GM12878 (cell line): Measurements from ENCODE around the gene KCNH4.

Source experiments
- CHD2 ChIP-seq: IDR thresholded peaks from 2 replicates; pipeline ENCODE4 v1.6.1; 2011; ENCODE audit warnings: low read depth, low read length, improper control_type of control experiment, borderline replicate concordance
- ETV6 ChIP-seq, 2 experiments: fragments of 450-650 bp in 1 of 2; IDR thresholded peaks in 1 of 2; conservative IDR thresholded peaks in 1 of 2; 2 replicates each; pipeline ENCODE4 v1.6.1; 2014; ENCODE audit warnings: antibody characterized with exemption in 1 of 2, borderline replicate concordance in 1 of 2, low read depth in 1 of 2, mild to moderate bottlenecking in 1 of 2, moderate library complexity in 1 of 2
- FOXK2 ChIP-seq: fragments of 450-650 bp; IDR thresholded peaks from 2 replicates; pipeline ENCODE4 v1.6.1; 2017; ENCODE audit warnings: mild to moderate bottlenecking, moderate library complexity
- GABPA ChIP-seq: IDR thresholded peaks from 2 replicates; pipeline ENCODE4 v1.6.1; 2014; ENCODE audit warnings: antibody characterized with exemption, low read depth, mild to moderate bottlenecking, inconsistent platforms
- KAT2A ChIP-seq: conservative IDR thresholded peaks from 2 replicates; pipeline ENCODE4 v1.6.1; 2011; ENCODE audit warnings: low read depth, low read length; ENCODE audit not compliant: control insufficient read depth
- NFYB ChIP-seq: IDR thresholded peaks from 2 replicates; pipeline ENCODE4 v1.6.1; 2011; ENCODE audit warnings: low read depth, mild to moderate bottlenecking, low read length, improper control_type of control experiment, moderate library complexity; ENCODE audit not compliant: insufficient read depth
- POLR2AphosphoS5 ChIP-seq: IDR thresholded peaks from 2 replicates; pipeline ENCODE4 v1.6.1; 2011; ENCODE audit warnings: mild to moderate bottlenecking, low read length, inconsistent platforms
- SUZ12 ChIP-seq: fragments of 200-600 bp; sonication (generic); IDR thresholded peaks from one replicate; pipeline ENCODE4 v1.6.1; 2018; ENCODE audit warnings: antibody characterized with exemption, mild to moderate bottlenecking; ENCODE audit not compliant: unreplicated experiment
- ZNF274 ChIP-seq: IDR thresholded peaks from one replicate; pipeline ENCODE4 v1.8.0; 2011; ENCODE audit not compliant: insufficient read length, insufficient read depth
- ZZZ3 ChIP-seq: IDR thresholded peaks from 2 replicates; pipeline ENCODE4 v1.6.1; 2011; ENCODE audit warnings: low read depth; ENCODE audit not compliant: control insufficient read depth, insufficient read length
- TF ChIP-seq, protein P1 (sequence below): IDR thresholded peaks from 2 replicates; pipeline ENCODE4 v1.6.1; 2012; ENCODE audit warnings: mild to moderate bottlenecking, low read depth, low read length
- TF ChIP-seq, protein P2 (sequence below), 3 experiments: IDR thresholded peaks in 2 of 3; conservative IDR thresholded peaks in 1 of 3; 2 replicates each; pipeline ENCODE4 v1.5.1; 2011; ENCODE audit warnings: low read depth in 3 of 3, low read length in 3 of 3, mild to moderate bottlenecking in 3 of 3, control low read depth in 2 of 3, moderate library complexity in 2 of 3, inconsistent platforms in 1 of 3, mixed read lengths in 1 of 3; ENCODE audit not compliant: control insufficient read depth in 2 of 3, insufficient read depth in 1 of 3; ENCODE audit errors: extremely low read depth in 1 of 3
- TF ChIP-seq, protein P3 (sequence below): fragments of 450-650 bp; IDR thresholded peaks from 2 replicates; pipeline ENCODE4 v1.6.1; 2017; ENCODE audit warnings: borderline replicate concordance

DNA sequence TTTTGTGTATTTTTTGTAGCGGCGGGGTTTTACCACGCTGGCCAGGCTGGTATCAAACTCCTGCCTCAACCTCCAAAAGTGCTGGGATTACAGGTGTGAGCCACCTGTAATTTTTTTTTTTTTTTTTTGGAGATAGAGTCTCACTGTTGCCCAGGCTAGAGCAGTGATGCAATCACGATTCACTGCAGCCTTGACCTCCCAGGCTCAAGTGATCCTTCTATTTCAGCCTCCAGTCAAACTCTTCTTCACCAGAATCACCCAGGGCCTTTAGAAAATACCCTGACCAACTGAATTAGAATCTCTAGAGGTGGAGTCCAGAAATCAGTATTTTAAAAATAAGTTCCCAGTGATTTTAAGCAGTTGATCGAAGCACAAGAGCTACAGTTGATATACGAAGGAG lies 45.8 kb downstream of the KCNH4 start:
- TF ChIP-seq NFYB: no peak
- no peak for TF ChIP-seq POLR2AphosphoS5
- no peak for TF ChIP-seq ZNF274
- no peak for TF ChIP-seq ETV6 (conservative IDR thresholded peaks at IDR 0.05 in 1 of 2, IDR thresholded peaks at IDR 0.05 in 1 of 2; ENCODE audit: borderline replicate concordance in 1 of 2, low read depth in 1 of 2)
- no peak for TF ChIP-seq SUZ12
- TF ChIP-seq FOXK2: no peak
- no peak for TF ChIP-seq ZZZ3
- TF ChIP-seq, protein P1, sequence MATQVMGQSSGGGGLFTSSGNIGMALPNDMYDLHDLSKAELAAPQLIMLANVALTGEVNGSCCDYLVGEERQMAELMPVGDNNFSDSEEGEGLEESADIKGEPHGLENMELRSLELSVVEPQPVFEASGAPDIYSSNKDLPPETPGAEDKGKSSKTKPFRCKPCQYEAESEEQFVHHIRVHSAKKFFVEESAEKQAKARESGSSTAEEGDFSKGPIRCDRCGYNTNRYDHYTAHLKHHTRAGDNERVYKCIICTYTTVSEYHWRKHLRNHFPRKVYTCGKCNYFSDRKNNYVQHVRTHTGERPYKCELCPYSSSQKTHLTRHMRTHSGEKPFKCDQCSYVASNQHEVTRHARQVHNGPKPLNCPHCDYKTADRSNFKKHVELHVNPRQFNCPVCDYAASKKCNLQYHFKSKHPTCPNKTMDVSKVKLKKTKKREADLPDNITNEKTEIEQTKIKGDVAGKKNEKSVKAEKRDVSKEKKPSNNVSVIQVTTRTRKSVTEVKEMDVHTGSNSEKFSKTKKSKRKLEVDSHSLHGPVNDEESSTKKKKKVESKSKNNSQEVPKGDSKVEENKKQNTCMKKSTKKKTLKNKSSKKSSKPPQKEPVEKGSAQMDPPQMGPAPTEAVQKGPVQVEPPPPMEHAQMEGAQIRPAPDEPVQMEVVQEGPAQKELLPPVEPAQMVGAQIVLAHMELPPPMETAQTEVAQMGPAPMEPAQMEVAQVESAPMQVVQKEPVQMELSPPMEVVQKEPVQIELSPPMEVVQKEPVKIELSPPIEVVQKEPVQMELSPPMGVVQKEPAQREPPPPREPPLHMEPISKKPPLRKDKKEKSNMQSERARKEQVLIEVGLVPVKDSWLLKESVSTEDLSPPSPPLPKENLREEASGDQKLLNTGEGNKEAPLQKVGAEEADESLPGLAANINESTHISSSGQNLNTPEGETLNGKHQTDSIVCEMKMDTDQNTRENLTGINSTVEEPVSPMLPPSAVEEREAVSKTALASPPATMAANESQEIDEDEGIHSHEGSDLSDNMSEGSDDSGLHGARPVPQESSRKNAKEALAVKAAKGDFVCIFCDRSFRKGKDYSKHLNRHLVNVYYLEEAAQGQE: no peak
- TF ChIP-seq, protein P2, sequence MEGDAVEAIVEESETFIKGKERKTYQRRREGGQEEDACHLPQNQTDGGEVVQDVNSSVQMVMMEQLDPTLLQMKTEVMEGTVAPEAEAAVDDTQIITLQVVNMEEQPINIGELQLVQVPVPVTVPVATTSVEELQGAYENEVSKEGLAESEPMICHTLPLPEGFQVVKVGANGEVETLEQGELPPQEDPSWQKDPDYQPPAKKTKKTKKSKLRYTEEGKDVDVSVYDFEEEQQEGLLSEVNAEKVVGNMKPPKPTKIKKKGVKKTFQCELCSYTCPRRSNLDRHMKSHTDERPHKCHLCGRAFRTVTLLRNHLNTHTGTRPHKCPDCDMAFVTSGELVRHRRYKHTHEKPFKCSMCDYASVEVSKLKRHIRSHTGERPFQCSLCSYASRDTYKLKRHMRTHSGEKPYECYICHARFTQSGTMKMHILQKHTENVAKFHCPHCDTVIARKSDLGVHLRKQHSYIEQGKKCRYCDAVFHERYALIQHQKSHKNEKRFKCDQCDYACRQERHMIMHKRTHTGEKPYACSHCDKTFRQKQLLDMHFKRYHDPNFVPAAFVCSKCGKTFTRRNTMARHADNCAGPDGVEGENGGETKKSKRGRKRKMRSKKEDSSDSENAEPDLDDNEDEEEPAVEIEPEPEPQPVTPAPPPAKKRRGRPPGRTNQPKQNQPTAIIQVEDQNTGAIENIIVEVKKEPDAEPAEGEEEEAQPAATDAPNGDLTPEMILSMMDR (IDR thresholded peaks at IDR 0.05 in 2 of 3, conservative IDR thresholded peaks at IDR 0.05 in 1 of 3; ENCODE audit: control insufficient read depth in 2 of 3, extremely low read depth in 1 of 3, insufficient read depth in 1 of 3, low read depth in 3 of 3, low read length in 3 of 3): no peak
- TF ChIP-seq KAT2A: no peak
- TF ChIP-seq, protein P3, sequence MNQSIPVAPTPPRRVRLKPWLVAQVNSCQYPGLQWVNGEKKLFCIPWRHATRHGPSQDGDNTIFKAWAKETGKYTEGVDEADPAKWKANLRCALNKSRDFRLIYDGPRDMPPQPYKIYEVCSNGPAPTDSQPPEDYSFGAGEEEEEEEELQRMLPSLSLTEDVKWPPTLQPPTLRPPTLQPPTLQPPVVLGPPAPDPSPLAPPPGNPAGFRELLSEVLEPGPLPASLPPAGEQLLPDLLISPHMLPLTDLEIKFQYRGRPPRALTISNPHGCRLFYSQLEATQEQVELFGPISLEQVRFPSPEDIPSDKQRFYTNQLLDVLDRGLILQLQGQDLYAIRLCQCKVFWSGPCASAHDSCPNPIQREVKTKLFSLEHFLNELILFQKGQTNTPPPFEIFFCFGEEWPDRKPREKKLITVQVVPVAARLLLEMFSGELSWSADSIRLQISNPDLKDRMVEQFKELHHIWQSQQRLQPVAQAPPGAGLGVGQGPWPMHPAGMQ: no peak
- TF ChIP-seq GABPA: no peak
- no peak for TF ChIP-seq CHD2
